Measurements from ENCODE around the gene VSIR.

VSIR gene

DNA sequence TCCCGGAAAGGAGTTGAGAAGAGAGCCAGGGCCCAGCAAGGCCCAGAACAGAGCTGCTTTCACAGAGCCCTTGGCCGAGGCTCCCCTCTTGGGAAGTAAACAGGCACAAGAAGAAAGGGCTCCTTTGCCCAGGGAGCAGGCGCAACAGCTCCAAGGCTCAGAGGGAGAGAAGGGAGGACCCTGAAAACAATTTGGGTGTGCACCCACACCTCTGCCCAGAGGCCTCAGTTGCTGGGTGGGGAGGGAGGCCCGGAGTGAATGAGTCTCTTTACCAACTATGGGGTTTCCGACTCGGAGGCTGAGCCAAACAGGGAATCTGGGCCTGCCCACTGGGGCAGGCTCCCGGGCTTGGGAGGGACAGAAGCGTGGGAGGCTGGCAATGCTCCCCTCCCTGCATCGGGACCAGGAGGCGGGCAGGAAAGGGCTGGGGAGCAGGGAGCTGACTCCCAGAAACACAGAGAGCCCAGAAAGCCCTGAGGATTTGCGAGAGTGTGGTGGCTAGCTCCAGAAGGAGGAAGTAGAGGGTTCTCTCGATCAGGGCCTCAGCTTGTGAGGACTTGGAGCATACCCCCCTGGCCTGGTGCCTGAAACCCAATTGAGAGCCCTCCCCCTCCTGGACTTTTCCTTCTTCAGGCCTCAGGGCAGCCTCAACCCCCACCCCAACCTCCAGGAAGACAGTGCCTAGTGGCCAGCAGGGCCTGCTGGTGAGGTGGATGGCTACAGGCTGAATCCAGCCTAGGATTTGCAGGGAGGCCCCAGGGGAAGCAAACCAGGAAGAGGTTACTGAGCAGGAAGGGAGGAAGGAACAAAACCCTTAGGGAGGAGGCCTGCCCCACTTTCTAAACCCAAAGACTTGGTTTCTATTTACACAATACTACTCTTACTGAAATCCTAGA, 59.9 kb downstream of the VSIR start:
- no peak for DNase-seq (ENCODE audit: low read depth in 2 of 2)

DNA sequence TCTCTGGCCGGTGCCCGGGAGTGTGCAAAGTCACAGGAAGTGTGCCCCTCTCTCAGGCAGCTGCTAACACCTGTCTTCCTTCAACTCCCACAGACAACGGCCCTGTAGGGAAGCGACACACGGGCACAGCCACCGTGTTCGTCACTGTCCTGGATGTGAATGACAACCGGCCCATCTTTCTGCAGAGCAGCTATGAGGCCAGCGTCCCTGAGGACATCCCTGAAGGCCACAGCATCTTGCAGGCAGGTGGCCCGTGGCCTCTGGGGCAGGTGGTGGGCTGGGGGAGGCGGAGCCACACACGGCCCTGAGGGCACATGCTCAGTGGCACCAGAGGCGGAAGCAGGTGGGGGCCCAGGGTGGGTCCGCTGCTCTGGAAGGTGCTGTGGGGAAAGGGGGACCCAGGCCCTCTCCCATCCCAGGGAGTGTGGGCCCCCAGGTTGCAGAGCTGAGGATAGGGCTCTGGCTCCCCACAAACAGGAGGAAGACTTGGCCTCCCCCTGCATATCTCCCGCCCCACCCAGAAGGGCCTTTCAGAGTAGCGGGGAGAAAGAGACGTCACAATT, 60.7 kb downstream of the VSIR start:
- no peak for DNase-seq (ENCODE audit: low read depth in 2 of 2)

- DNase-seq (ENCODE audit: low read depth in 2 of 2), result no peak
Observed at GRCh38 chr10:71712170-71712569, 61.1 kb downstream of the VSIR start.

- DNase-seq (ENCODE audit: low read depth in 2 of 2), result no peak
Observed at GRCh38 chr10:71711052-71711623, 62.2 kb downstream of the VSIR start.

DNA sequence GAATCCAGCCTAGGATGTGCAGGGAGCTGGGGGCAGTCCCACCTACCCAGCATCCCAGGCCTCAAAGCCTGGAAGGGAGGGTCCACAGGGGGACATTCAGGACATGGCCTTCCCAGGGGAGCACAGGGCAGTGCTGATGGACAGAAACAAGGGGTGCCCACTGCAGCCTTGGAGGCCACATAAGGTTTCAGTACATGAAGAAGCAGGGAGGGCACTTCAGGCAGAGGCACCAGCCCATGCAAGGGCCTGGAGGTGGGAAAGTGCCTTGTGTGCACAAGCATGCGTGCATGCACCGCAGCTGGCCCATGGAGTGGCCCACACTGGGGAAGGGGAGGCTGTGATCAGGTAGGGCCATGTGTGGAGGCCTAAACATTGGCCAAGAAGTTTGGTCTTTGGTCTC, 62.8 kb downstream of the VSIR start:
- no peak for DNase-seq (ENCODE audit: low read depth in 2 of 2)

GRCh38 chr10:71708897-71709882, 64.1 kb downstream of the VSIR start:
- DNase-seq (ENCODE audit: low read depth in 2 of 2), result no peak

DNA sequence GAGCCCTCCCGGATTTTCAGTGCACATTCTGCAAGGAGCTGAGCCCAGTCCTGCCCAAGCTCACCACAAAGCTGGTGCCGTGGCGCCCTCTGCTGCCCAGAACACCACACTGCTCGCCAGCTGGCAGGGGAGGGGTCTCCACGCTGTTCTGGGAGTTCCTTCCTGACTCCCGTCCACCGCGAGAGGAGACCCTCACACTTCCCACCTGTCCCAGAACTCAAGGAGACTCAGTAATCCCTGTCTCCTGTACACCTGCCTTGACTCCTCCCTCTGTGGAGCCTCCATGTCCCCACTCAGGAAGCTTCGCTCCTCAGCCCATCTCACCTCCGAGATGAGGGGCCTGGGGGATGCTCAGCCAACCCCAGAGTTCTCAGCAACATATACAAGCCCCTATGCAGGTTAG, 65.0 kb downstream of the VSIR start:
- DNase-seq (ENCODE audit: low read depth in 2 of 2), result peak; percentile 25 to 40

GRCh38 chr10:71707240-71707789, 66.0 kb downstream of the VSIR start:
- DNase-seq (ENCODE audit: low read depth in 2 of 2), result no peak

GRCh38 chr10:71706216-71707121, 66.9 kb downstream of the VSIR start:
- no peak for DNase-seq (ENCODE audit: low read depth in 2 of 2)

GRCh38 chr10:71705582-71705981, 67.7 kb downstream of the VSIR start:
- no peak for DNase-seq (ENCODE audit: low read depth in 2 of 2)

GRCh38 chr10:71704816-71705215, 68.5 kb downstream of the VSIR start:
- DNase-seq (ENCODE audit: low read depth in 2 of 2), result no peak

DNA sequence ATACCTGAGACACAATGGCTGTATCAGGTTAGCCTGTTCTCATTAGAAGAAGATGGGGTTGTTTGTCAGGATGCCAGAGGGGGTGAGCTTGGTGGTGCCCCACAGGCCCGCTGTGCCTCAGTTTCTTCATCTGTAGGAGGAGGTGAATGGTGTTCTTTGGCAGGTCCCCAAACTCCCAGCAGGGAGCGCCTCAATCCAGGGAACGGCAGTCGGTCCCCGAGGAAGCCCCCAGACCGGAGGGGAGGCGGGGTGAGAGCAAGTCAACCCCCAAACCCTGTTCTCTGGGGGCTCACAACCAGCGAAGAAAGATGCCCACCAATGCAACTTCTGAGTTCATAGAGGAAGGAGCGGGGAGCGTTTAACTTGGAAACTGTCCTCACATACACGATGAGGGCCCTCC, 69.7 kb downstream of the VSIR start:
- DNase-seq (ENCODE audit: low read depth in 2 of 2), result no peak

- DNase-seq (ENCODE audit: low read depth in 2 of 2), result no peak
Observed at GRCh38 chr10:71701496-71702132, 71.7 kb downstream of the VSIR start.

DNA sequence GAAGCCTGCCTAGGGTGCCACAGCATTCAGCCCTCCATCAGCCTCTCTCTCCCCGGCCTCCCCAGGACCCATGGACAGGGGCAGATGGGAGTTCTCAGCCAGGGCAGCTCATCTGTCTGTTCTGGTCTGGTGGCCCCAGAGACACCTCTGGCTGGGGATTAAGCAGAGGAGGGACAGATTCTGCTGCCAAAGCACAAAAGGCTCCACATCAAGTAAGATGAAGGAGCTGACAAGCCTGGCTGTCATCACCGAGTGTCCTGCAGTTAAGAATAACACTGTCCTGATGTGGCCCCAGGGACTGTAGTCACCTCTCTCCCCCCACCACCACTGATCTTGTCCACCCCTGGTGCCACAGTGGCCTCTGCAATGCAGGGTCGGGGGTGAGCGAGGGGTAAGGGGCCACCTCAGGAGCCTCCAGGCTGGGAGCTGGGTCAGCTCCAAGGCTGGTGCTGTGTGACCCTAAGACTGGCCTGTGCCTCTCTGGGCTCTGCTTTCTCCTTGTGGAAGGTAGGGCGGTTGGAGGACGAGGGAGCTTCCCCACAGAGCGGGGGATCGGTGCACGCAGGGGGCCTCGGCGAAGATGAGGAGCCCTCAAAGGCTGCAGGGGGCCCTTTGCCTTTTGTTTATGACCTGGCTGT, 72.5 kb downstream of the VSIR start:
- DNase-seq (ENCODE audit: low read depth in 2 of 2), result no peak

GRCh38 chr10:71698737-71699136, 74.6 kb downstream of the VSIR start:
- no peak for DNase-seq (ENCODE audit: low read depth in 2 of 2)

DNA sequence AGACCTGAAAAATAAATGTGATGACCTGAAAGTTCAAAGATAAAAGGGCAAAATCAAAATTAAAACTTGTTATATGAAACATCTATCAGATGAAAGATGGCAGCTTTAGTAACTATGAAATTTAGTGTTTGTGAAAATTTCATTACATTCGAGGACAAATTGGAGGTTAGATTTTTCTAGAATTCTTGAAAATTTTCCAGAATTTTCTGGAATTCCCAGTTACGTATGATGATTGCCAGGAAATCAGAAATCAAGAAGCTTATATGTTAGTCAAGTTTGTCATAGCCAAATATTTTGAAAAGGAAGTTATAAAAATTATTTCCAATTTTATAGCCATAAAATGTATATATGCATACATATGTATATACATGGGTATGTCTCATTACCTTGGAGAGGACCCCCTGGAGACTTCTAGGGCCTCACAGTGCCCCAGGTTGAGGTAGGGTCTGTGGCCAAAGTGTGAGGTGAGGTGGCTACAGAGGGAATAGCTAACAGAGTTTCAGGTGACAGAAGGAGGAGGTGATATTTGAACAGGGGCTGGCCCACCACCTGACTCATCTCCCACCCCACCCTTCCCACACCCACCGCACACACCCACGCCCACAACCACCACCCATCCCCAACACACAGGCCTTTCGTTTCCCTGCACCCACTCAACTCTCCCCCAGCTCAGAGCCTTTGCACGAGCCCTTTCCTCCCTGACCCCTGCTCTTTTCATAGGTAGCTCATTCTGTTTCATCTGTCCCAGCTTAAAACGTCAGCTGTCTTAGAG, 75.2 kb downstream of the VSIR start:
- DNase-seq (ENCODE audit: low read depth in 2 of 2), result peak; percentile 12 to 15

All from stimulated activated CD8-positive, alpha-beta memory T cell treated with anti-CD3 and anti-CD28 coated beads, Interleukin-7, amount 100 ng/mL, for 1 hour (primary cell).